ENCODE measurements around the gene ZBTB32.

DNA sequence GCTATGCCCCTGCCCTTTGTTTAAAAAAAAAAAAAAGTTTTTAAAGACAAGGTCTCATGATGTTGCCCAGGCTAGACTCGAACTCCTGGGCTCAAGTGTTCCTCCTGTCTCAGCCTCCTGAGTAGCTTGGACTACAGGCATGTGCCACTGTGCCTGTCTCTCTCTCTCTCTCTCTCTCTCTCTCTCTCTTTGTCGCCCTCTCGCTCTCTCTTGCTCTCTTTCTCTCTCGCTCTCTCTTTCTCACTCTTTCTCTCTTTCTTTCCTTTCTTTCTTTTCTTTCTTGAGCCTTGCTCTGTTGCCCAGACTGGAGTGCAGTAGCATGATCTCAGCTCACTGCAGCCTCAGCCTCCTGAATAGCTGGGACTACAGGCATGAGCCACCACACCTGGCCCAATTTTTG, 48.8 kb upstream of the ZBTB32 start:
- no peak for TF ChIP-seq CTCF (IDR thresholded peaks at IDR 0.05)
- no peak for TF ChIP-seq POLR2A (IDR thresholded peaks at IDR 0.05)
